BE2C (cell line): ENCODE measurements around the gene GPRASP2.

Source experiments
- DNase-seq: peaks from one replicate; pipeline ENCODE4 v3.0.0-alpha.2; 2020
- H3K27me3 ChIP-seq: fragments of 250-450 bp; sonication (Bioruptor Pico); 2 replicates; pipeline ENCODE4 v1.5.1; 2020; ENCODE audit warnings: mild to moderate bottlenecking
- H3K36me3 ChIP-seq: fragments of 250-450 bp; sonication (Bioruptor Pico); 2 replicates; pipeline ENCODE4 v1.5.1; 2020; ENCODE audit warnings: mild to moderate bottlenecking
- H3K4me1 ChIP-seq: fragments of 250-450 bp; sonication (Bioruptor Pico); 2 replicates; pipeline ENCODE4 v1.5.1; 2020
- H3K4me3 ChIP-seq: 2 replicates; pipeline ENCODE4 v1.5.1; 2011; ENCODE audit warnings: low read depth, low read length
- H3K9me3 ChIP-seq: fragments of 250-450 bp; sonication (Bioruptor Pico); 2 replicates; pipeline ENCODE4 v1.5.1; 2020
- CTCF ChIP-seq: IDR thresholded peaks from 2 replicates; pipeline ENCODE4 v1.5.1; 2012; ENCODE audit warnings: mild to moderate bottlenecking, low read depth, low read length

Gene GPRASP2

GRCh38 chrX:102694749-102695148 is 17.5 kb upstream of the GPRASP2 start:
- Histone ChIP-seq H3K27me3 (no peaks in the 10 kb centered on the region), H3K9me3 (no peaks in the 10 kb centered on the region), H3K4me3 (no peak overlapping the region), H3K4me1 (no peaks in the 10 kb centered on the region), H3K36me3 (no peaks in the 10 kb centered on the region)
- no peak for DNase-seq
- TF ChIP-seq CTCF = no peak

DNA sequence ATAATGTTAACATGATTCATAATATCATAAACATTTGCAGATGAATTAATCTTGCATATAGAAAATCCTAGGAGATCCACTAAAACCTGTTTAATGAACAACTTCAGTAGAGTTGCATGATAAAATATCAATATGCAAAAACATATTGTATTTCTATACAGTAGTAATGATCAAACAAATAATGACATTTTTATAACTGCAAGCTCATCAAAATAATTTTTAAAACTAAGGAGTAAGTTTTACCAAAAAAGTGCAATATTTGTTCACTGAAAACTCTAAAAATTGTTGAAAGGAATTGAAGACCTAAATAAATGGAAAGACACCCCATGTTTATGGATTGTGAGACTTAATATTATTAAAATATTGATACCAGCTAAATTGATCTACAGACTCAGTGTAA is 15.9 kb upstream of the GPRASP2 start:
- no peaks in the 10 kb centered on the region for H3K9me3 ChIP-seq
- no peak for TF ChIP-seq CTCF
- no peaks in the 10 kb centered on the region for H3K36me3 ChIP-seq
- no peak overlapping the region for H3K4me3 ChIP-seq
- H3K4me1 ChIP-seq = no peaks in the 10 kb centered on the region
- DNase-seq = no peak
- no peaks in the 10 kb centered on the region for H3K27me3 ChIP-seq

GRCh38 chrX:102697494-102697893 is 14.8 kb upstream of the GPRASP2 start:
- no peak for TF ChIP-seq CTCF
- no peak for DNase-seq
- H3K4me1 ChIP-seq = no peaks in the 10 kb centered on the region
- H3K27me3 ChIP-seq = no peaks in the 10 kb centered on the region
- H3K9me3 ChIP-seq = no peaks in the 10 kb centered on the region
- H3K36me3 ChIP-seq = no peaks in the 10 kb centered on the region
- H3K4me3 ChIP-seq = no peak overlapping the region

DNA sequence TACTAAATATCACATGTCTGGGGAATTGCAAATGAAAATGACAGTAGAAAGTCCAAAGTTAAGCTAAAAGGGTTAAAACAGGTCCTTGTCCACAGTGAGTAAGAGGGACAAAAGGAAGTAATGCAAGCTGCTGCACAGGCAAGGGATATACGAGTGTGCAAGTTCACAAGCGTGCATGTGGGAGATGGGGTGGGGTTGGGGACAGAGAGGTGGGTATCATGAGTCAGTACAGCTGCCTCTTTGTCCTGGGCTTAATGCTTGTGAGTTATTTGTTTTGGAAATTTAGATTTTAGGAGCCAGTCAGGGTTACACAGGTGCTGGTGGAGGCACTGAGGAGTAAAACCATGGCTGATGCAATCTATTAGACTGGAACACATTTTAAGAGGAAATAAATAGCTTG is 3.3 kb upstream of the GPRASP2 start:
- H3K4me1 ChIP-seq = no peaks in the 10 kb centered on the region
- no peak for DNase-seq
- no peaks in the 10 kb centered on the region for H3K9me3 ChIP-seq
- no peaks in the 10 kb centered on the region for H3K36me3 ChIP-seq
- no peak overlapping the region for H3K4me3 ChIP-seq
- peaks cover 6% of the 10 kb centered on the region; the same call in 1 of the 2 replicates for H3K27me3 ChIP-seq
- TF ChIP-seq CTCF = no peak

GRCh38 chrX:102711872-102712215 is 404 bp upstream of the GPRASP2 start:
- no peaks in the 10 kb centered on the region for H3K36me3 ChIP-seq
- H3K27me3 ChIP-seq = peaks cover 6% of the 10 kb centered on the region; the same call in 1 of the 2 replicates
- H3K4me1 ChIP-seq = no peaks in the 10 kb centered on the region
- DNase-seq = no peak
- TF ChIP-seq CTCF = no peak
- H3K9me3 ChIP-seq = no peaks in the 10 kb centered on the region
- H3K4me3 ChIP-seq = peak overlapping the region; percentile 69

DNA sequence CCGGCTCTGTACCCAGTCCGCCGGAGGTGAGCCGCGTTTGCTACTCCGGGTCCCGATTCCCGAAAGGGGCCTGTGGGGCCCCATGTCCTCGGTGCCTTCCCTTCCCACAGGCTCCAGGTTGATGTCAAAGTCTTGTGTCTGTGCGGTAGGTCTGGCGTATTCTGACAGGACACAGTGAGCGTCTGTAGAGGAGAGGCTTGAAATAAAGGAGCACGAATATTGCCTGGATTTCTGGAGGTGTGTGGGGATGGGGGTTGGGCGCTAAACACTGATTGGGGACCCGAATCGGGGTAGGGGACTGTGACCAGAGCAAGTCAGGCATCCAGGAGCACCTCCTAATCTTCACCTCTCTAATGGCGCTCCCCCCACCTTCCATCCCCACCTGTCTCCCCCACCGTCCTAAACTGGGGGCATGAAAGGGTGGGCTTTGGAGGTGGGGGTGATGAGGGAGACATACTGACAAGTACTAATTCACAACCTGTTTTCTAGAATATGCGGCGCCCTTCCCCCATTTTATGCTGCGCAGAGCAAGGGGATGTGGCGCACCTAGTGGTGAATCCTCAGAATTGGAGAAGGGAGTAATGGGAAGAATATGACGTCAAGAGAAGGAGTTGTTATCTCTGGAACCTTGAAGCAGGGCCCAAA is 855 bp downstream of the GPRASP2 start:
- Histone ChIP-seq H3K36me3 (no peaks in the 10 kb centered on the region), H3K9me3 (no peaks in the 10 kb centered on the region), H3K4me1 (no peaks in the 10 kb centered on the region), H3K27me3 (peaks cover 6% of the 10 kb centered on the region; the same call in 1 of the 2 replicates), H3K4me3 (peak overlapping the region; percentile 69)
- TF ChIP-seq CTCF = peak; percentile 64
- peak; percentile 44 for DNase-seq
